Endodermal cell (in vitro differentiated cells): ENCODE measurements around the gene SOX5. TPM values are rescaled to one million over a fixed set of nuclear protein-coding genes. Genes with fewer than 3 reads are reported as not detected.

Source experiments
- DNase-seq: peaks from one replicate; pipeline ENCODE4 v3.0.0-alpha.2; 2017
- H3K27ac ChIP-seq: 2 replicates; pipeline ENCODE4 v1.5.1; 2013; ENCODE audit warnings: mild to moderate bottlenecking, low read depth, low read length, moderate library complexity
- H3K27me3 ChIP-seq: 2 replicates; pipeline ENCODE4 v1.6.1; 2013; ENCODE audit warnings: mild to moderate bottlenecking, low read length, moderate library complexity; ENCODE audit not compliant: insufficient read depth, control insufficient read depth, poor library complexity, severe bottlenecking
- H3K36me3 ChIP-seq: 2 replicates; pipeline ENCODE4 v1.7.0; 2013; ENCODE audit warnings: mild to moderate bottlenecking, low read length, moderate library complexity; ENCODE audit not compliant: control insufficient read depth, insufficient read depth
- H3K4me1 ChIP-seq: one replicate; pipeline ENCODE4 v1.7.0; 2013; ENCODE audit warnings: low read length; ENCODE audit not compliant: control insufficient read depth, insufficient read depth
- H3K4me3 ChIP-seq: 2 replicates; pipeline ENCODE4 v1.5.1; 2013; ENCODE audit warnings: mild to moderate bottlenecking, low read length, moderate library complexity
- H3K9ac ChIP-seq: 2 replicates; pipeline ENCODE4 v1.6.1; 2013; ENCODE audit warnings: mild to moderate bottlenecking, low read length, moderate library complexity; ENCODE audit not compliant: poor library complexity, severe bottlenecking; ENCODE audit errors: extremely low read depth
- H3K9me3 ChIP-seq: 2 replicates; pipeline ENCODE4 v1.6.1; 2013; ENCODE audit warnings: mild to moderate bottlenecking, low read length, moderate library complexity; ENCODE audit not compliant: control insufficient read depth
- H3K27ac Mint-ChIP-seq: 2 replicates; pipeline ENCODE4 v1.8.0; 2020; ENCODE audit warnings: mixed read lengths
- H3K27me3 Mint-ChIP-seq: 2 replicates; pipeline ENCODE4 v1.8.0; 2021; ENCODE audit warnings: mild to moderate bottlenecking, mixed read lengths; ENCODE audit not compliant: insufficient read depth
- H3K36me3 Mint-ChIP-seq: 2 replicates; pipeline ENCODE4 v1.8.0; 2020; ENCODE audit warnings: low read depth, mixed read lengths
- H3K4me1 Mint-ChIP-seq: 2 replicates; pipeline ENCODE4 v1.8.0; 2020; ENCODE audit warnings: mixed read lengths
- H3K4me3 Mint-ChIP-seq: 2 replicates; pipeline ENCODE4 v1.8.0; 2020; ENCODE audit warnings: mild to moderate bottlenecking, moderate library complexity, mixed read lengths
- H3K9me3 Mint-ChIP-seq: 2 replicates; pipeline ENCODE4 v1.8.0; 2020; ENCODE audit warnings: mild to moderate bottlenecking, mixed read lengths
- CTCF ChIP-seq: fragments of 200-600 bp; sonication (generic); conservative IDR thresholded peaks from 2 replicates; pipeline ENCODE4 v1.5.0; 2021; ENCODE audit warnings: antibody characterized with exemption, mild to moderate bottlenecking
- WGBS, 2 experiments: methylation state at CpG; one replicate each; pipeline versions ENCODE4 v1.1.5 to v1.1.7; 2013; ENCODE audit warnings: missing lambda C conversion rate in 2 of 2, mixed read lengths in 1 of 2; ENCODE audit not compliant: insufficient coverage in 1 of 2, insufficient read length in 1 of 2; 5-methylcytosine and 5-hydroxymethylcytosine counted together
- total RNA-seq, 2 donors: library from RNA; stranded (reverse); fragmentation: NEBNext Ultra II Directional in 1 of 2; extraction: Animal tissue kit (Norgen Biotek cat#: 25700) in 1 of 2; gene quantifications; 2 replicates in 1 of 2; 3 replicates in 1 of 2; pipeline ENCODE4 v1.2.1, GENCODE V29; 2021

The SOX5 gene
- total RNA-seq, 2 donors from 2014 or later = 6.8 to 30.7 TPM

DNA sequence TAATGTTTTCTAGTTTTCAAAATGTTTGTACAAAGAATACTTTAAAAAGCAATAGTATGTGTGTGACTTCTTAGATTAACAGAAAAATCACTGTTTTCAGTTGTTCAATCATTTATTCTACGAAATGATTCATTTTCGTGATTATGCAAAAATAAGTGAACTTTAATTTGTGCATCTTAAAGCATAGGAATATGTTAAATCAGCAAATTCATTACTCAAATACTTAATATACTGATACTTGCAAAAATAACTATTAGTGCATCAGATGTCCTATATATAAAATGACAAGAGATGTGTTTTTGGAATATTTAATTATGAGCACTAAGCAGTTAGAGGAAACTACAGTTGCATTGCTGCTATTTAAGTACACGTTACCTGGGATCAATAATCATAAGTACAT lies 11.0 kb downstream of the SOX5 start:
- no peak for DNase-seq
- Histone ChIP-seq H3K9me3 (no peaks in the 10 kb centered on the region), H3K4me1 (no peaks in the 10 kb centered on the region), H3K4me3 (no peak overlapping the region), H3K36me3 (no peaks in the 10 kb centered on the region), H3K9ac (no peak overlapping the region), H3K27me3 (no peaks in the 10 kb centered on the region), H3K27ac (no peak overlapping the region)
- H3K4me1 Mint-ChIP-seq = peaks cover 6% of the 10 kb centered on the region
- no peak overlapping the region for H3K27ac Mint-ChIP-seq
- no peak overlapping the region for H3K4me3 Mint-ChIP-seq
- 100% methylated on average over 2 of the region's 3 CpGs; no CpG with 5 or more reads in 1 of the 2 experiments for WGBS, 2 experiments
- no peaks in the 10 kb centered on the region for H3K9me3 Mint-ChIP-seq
- H3K36me3 Mint-ChIP-seq = no peaks in the 10 kb centered on the region
- H3K27me3 Mint-ChIP-seq = no peaks in the 10 kb centered on the region
- no peak for TF ChIP-seq CTCF

GRCh38 chr12:23931176-23931575 lies 18.3 kb downstream of the SOX5 start:
- Histone ChIP-seq H3K9me3 (no peaks in the 10 kb centered on the region), H3K4me3 (no peak overlapping the region), H3K9ac (no peak overlapping the region), H3K27ac (no peak overlapping the region), H3K27me3 (no peaks in the 10 kb centered on the region), H3K4me1 (no peaks in the 10 kb centered on the region), H3K36me3 (no peaks in the 10 kb centered on the region)
- no peaks in the 10 kb centered on the region for H3K9me3 Mint-ChIP-seq
- TF ChIP-seq CTCF = no peak
- H3K27ac Mint-ChIP-seq = no peak overlapping the region
- no peak overlapping the region for H3K4me3 Mint-ChIP-seq
- no peaks in the 10 kb centered on the region for H3K27me3 Mint-ChIP-seq
- DNase-seq = no peak
- H3K36me3 Mint-ChIP-seq = no peaks in the 10 kb centered on the region
- 100% methylated on average over 1 of the region's 2 CpGs; no CpG with 5 or more reads in 1 of the 2 experiments for WGBS, 2 experiments
- peaks cover 2% of the 10 kb centered on the region for H3K4me1 Mint-ChIP-seq

DNA sequence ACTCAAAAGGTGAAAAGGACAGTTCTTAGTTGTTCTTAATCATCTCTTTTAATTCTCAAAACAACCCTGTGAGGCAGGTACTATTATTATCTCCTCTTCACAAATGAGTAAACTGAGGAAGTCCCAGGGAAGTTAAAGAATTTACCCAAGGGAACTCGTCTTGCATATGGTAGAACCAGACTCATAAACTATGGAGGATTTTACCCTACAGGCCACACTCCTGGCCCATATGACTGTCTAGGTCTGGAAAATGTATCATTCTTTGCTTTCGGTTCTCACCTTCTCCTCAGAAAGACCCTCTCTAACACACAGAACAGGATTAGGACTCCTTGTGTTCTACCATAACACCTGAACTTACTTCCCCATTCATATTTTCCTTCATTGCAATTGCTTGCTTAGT lies 18.9 kb downstream of the SOX5 start:
- Mint-ChIP-seq H3K4me3 (no peak overlapping the region), H3K4me1 (peaks cover 2% of the 10 kb centered on the region), H3K9me3 (no peaks in the 10 kb centered on the region), H3K27me3 (no peaks in the 10 kb centered on the region), H3K36me3 (no peaks in the 10 kb centered on the region), H3K27ac (no peak overlapping the region)
- Histone ChIP-seq H3K36me3 (no peaks in the 10 kb centered on the region), H3K4me3 (no peak overlapping the region), H3K27ac (no peak overlapping the region), H3K9me3 (no peaks in the 10 kb centered on the region), H3K9ac (no peak overlapping the region), H3K4me1 (no peaks in the 10 kb centered on the region), H3K27me3 (no peaks in the 10 kb centered on the region)
- WGBS, 2 experiments = 89 to 100% methylated on average over 2 of the region's 2 CpGs
- DNase-seq = no peak
- TF ChIP-seq CTCF = no peak
